GM10248 (cell line): ENCODE data around the gene HMCN2.

Source experiments
- CTCF ChIA-PET: fragments of 300-600 bp; sonication (Branson Sonifier 250); formaldehyde crosslinking; extraction: SDS; loops from one replicate; lab custom pipeline; 2021; ENCODE audit warnings: antibody characterized with exemption; lab: Yijun Ruan, JAX
- POLR2A ChIA-PET: fragments of 350-650 bp; sonication (Branson Sonifier 250); formaldehyde crosslinking; extraction: SDS; loops from one replicate; lab custom pipeline; 2020; ENCODE audit warnings: antibody characterized with exemption; lab: Yijun Ruan, JAX
- DNase-seq: peaks from one replicate; pipeline ENCODE4 v3.0.0; 2012; ENCODE audit errors: extremely low spot score
- CTCF ChIP-seq: IDR thresholded peaks from 2 replicates; pipeline ENCODE4 v1.5.1; 2012; ENCODE audit warnings: mild to moderate bottlenecking, low read depth; ENCODE audit errors: extremely low read depth, missing control alignments, control extremely low read depth

Gene HMCN2

DNA sequence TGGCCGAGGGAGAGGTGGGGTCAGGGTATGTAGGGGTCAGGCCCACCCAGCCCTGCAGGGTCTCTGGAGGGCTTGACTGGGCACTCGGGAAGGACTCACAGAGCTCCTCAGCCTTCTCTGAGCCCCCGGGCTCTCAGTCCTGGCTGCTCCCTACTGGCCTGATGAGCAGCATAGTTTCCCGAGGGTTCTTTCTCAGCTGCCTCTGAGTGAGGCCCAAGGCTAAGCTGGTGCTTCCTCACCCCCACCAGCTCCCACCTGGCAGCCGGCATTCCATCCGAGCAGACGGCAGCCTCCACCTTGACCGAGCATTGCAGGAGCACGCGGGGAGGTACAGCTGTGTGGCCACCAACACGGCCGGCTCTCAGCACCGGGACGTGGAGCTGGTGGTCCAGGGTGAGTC lies 56.0 kb downstream of the HMCN2 start:
- no peak for DNase-seq
- CTCF ChIA-PET, result interaction anchor here (1.6 kb wide), 1 partner anchor 21 kb away, joined by 6 read pairs; no protein-coding TSS in a partner anchor
- no peak for TF ChIP-seq CTCF
- POLR2A ChIA-PET, result no interaction called here

DNA sequence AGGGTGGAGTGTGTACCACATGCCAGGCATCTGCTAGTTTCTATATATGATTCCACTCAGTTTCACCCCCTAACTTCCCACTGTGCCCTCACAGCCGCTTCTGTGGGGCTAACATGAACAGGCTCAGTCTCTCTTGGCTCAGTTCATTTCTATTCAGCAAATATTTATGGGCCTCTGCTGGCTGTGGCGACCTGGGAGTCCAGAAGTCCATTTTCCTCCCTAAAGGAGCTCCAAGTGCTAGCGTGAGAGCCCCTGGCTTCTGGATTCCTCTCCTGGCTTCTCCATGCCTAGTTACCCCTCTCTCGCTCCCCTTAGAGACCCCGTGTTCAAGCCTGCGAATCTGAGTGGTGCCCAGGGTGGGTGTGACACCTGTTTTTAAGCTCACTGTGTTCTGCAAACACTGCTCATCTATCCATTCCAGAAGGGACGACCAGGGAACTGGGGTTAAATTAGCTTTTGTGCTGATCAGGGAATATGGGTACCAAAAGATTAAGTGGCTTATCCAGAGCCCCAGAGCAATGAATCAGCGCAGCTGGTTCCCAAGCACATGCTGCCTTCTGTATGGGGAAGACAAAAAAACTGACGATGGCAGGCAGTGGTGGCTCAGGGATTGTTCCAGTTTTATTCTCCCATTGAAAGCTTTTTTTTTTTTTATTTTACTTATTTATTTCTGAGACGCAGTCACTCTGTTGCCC lies 57.6 kb downstream of the HMCN2 start:
- POLR2A ChIA-PET, result interaction anchor here (0.7 kb wide), 1 partner anchor 17 kb away, joined by 3 read pairs; no protein-coding TSS in a partner anchor
- TF ChIP-seq CTCF, result no peak
- CTCF ChIA-PET, result no interaction called here
- no peak for DNase-seq

DNA sequence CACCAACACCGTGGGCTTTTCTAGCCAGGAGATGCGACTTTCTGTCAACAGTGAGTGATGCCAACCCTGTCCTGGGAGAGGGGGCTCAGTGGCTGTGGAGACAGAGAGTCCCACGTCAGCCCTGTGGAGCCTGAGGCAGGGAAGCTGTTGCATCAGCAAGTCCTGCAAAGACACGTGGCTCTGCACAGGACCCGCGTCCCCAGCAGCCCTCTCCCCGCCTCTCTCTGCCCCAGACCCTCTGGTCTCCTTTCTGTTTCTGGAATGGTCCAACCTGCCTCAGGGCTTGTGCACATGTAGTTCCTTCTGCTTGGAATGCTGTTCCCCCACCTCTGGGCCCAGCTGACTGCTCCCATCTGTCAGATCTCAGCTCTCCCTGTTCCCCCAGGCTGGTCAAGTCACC lies 60.4 kb downstream of the HMCN2 start:
- TF ChIP-seq CTCF, result no peak
- POLR2A ChIA-PET, result no interaction called here
- no peak for DNase-seq
- CTCF ChIA-PET, result interaction anchor here (0.7 to 3.2 kb wide), 3 partner anchors 10 to 599 kb away, joined by 3 to 11 read pairs (median 3); no protein-coding TSS in a partner anchor

- CTCF ChIA-PET, result interaction anchor here (0.9 to 3.2 kb wide), 3 partner anchors 8 to 12 kb away, joined by 3 to 11 read pairs (median 3); no protein-coding TSS in a partner anchor
- peak; percentile 9 for TF ChIP-seq CTCF
- DNase-seq, result no peak
- POLR2A ChIA-PET, result no interaction called here
Measured at GRCh38 chr9:130327070-130327780, 61.7 kb downstream of the HMCN2 start.

DNA sequence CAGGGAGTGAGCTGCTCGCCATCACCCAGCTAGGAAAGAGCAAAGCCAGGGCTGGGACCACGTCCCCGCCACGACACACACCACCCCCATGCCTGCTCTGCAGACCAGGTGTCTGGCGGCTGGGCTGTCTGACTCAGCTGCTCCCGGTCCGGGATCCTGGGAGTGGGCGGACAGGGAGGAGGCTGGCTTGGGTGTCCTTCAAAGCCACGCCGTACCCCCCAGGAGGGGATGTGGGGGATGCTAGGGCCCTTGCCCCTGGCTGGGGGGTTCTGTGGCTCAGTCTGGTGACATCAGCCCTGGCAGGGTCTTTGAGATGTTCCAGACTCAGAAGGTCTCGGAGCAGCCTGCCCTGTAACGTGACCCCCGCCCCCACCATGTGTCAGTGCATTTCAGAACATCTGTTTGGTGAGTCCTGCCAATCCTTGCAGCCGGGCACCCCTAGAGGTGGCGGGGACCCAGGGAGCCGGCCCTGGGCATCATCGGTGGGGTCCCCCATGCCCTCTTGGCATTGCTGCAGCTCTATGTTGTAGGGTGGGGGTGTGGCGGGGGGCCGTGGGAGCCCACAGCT lies 62.3 kb downstream of the HMCN2 start:
- ChIA-PET CTCF (interaction anchor here (0.9 kb wide), 1 partner anchor 9 kb away, joined by 3 read pairs; no protein-coding TSS in a partner anchor), POLR2A (no interaction called here)
- no peak for DNase-seq
- no peak for TF ChIP-seq CTCF

DNA sequence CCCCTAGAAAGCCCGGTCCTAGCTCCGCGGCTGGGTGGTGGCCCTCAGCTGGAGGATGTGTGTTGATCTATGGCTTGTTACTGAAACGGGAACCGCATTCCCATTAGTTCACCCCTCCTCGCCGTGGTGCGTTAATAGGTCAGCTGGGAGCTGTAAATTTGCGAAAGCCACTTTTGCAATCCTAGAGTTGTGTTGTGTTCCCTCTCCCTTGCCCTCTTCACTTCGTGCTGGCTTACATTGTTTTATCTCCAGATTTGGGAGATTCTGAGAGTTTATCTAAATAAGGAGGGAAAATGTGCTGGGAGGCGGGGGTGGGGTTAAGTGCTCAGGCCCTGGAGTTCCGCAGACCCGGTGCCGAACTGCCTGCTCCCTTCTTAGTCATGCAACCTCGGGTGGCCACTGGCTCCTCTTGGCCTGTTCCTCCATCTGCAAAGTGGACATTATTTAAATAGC lies 62.8 kb downstream of the HMCN2 start:
- POLR2A ChIA-PET, result no interaction called here
- CTCF ChIA-PET, result no interaction called here
- no peak for TF ChIP-seq CTCF
- no peak for DNase-seq
